K562 (cell line): ENCODE results near the gene UBE2E2. TPM values are rescaled to one million over a fixed set of nuclear protein-coding genes. Genes with fewer than 3 reads are reported as not detected.
A peak's percentile ranks its signal among the peaks of the same experiment; 100 is the strongest.

ENCODE experiments used
- ATAC-seq: fragments of 200-7000 bp; cut with Tn5 transposase; 3 replicates; pipeline ENCODE4 v1.9.1; 2020; ENCODE audit warnings: moderate library complexity
- BruUV-seq: library from RNA; stranded (reverse); fragments of 400-500 nt; replicated peaks from 2 replicates; lab custom pipeline; 2021; lab: Mats Ljungman, UMichigan
- CTCF ChIA-PET: fragments of 300-600 bp; formaldehyde crosslinking; extraction: SDS; loops from one replicate; lab custom pipeline; 2021; ENCODE audit warnings: low intra/inter-chr PET ratio; lab: Yijun Ruan, JAX
- POLR2A ChIA-PET: fragments of 300-600, 350-650 bp; sonication (Branson Sonifier 250); formaldehyde crosslinking; extraction: SDS; loops from one replicate; lab custom pipeline; 2021; ENCODE audit warnings: antibody characterized with exemption, inconsistent platforms; lab: Yijun Ruan, JAX
- DNase-seq, 4 experiments: peaks; one replicate each; pipeline versions ENCODE4 v3.0.0 to v3.0.0-alpha.2; 2011 to 2018; ENCODE audit warnings: low spot score in 3 of 4, mixed read lengths in 3 of 4; ENCODE audit errors: extremely low read depth in 1 of 4
- FAIRE-seq: peaks from 2 replicates; lab custom pipeline; 2011; peaks lifted over from hg19 to GRCh38; lab: Jason Lieb, UNC
- H2AFZ ChIP-seq: 2 replicates; pipeline ENCODE4 v1.6.0; 2011; ENCODE audit warnings: low read depth, low read length, control low read depth, inconsistent platforms
- H3K27ac ChIP-seq: fragments of 200-600 bp; 3 replicates; pipeline ENCODE4 v1.8.0; 2011; ENCODE audit warnings: low read depth, mild to moderate bottlenecking, control low read depth, inconsistent platforms, low read length, moderate library complexity, mixed read lengths; ENCODE audit errors: extremely low read depth
- H3K27me3 ChIP-seq, 2 experiments: fragments of 300-600 bp in 1 of 2; 2 replicates in 1 of 2; 3 replicates in 1 of 2; pipeline versions ENCODE4 v1.6.0 to v1.8.0; 2011; ENCODE audit warnings: inconsistent platforms in 2 of 2, low read length in 2 of 2, mild to moderate bottlenecking in 1 of 2, mixed read lengths in 1 of 2, moderate library complexity in 1 of 2; ENCODE audit not compliant: control insufficient read depth in 2 of 2, insufficient read depth in 2 of 2
- H3K36me3 ChIP-seq: fragments of 300-600 bp; 3 replicates; pipeline ENCODE4 v1.8.0; 2011; ENCODE audit warnings: mild to moderate bottlenecking, low read length, inconsistent platforms; ENCODE audit not compliant: control insufficient read depth, insufficient read depth
- H3K4me1 ChIP-seq, 2 experiments: fragments of 200-600 bp in 1 of 2; replicated peaks in 1 of 2; 2 replicates in 1 of 2; 3 replicates in 1 of 2; pipeline versions ENCODE4 v1.5.1 to v1.8.0; 2011; ENCODE audit warnings: inconsistent platforms in 2 of 2, low read length in 2 of 2, mild to moderate bottlenecking in 1 of 2, mixed read lengths in 1 of 2, moderate library complexity in 1 of 2; ENCODE audit not compliant: control insufficient read depth in 2 of 2, insufficient read depth in 2 of 2
- H3K4me2 ChIP-seq: 2 replicates; pipeline ENCODE4 v1.6.1; 2011; ENCODE audit warnings: low read length, control low read depth, inconsistent platforms, mixed read lengths; ENCODE audit not compliant: insufficient read depth
- H3K4me3 ChIP-seq: fragments of 200-600 bp; sonication (generic), shearing (Covaris generic); 2 replicates; pipeline ENCODE4 v1.5.1; 2016; ENCODE audit warnings: control low read depth, inconsistent platforms
- H3K79me2 ChIP-seq: fragments of 200-600 bp; 3 replicates; pipeline ENCODE4 v1.8.0; 2011; ENCODE audit warnings: low read length, inconsistent platforms; ENCODE audit not compliant: control insufficient read depth, insufficient read depth
- H3K9ac ChIP-seq, 2 experiments: 2 replicates each; pipeline versions ENCODE4 v1.6.0 to v1.6.1; 2011; ENCODE audit warnings: low read depth in 2 of 2, low read length in 2 of 2, control low read depth in 1 of 2, inconsistent platforms in 1 of 2, mild to moderate bottlenecking in 1 of 2, mixed read lengths in 1 of 2; ENCODE audit not compliant: insufficient read depth in 1 of 2
- H3K9me1 ChIP-seq: one replicate; pipeline ENCODE4 v1.6.0; 2011; ENCODE audit warnings: inconsistent platforms, mild to moderate bottlenecking, low read length, moderate library complexity; ENCODE audit not compliant: control insufficient read depth, insufficient read depth
- H3K9me3 ChIP-seq: replicated peaks from 2 replicates; pipeline ENCODE4 v1.5.1; 2011; ENCODE audit warnings: low read depth, low read length, inconsistent platforms; ENCODE audit not compliant: control insufficient read depth, insufficient read depth
- H4K20me1 ChIP-seq: replicated peaks from 2 replicates; pipeline ENCODE4 v1.6.1; 2011; ENCODE audit warnings: low read length, inconsistent platforms, mixed read lengths; ENCODE audit not compliant: control insufficient read depth, insufficient read depth
- ARID3B ChIP-seq: fragments of 250-450 bp; sonication (Bioruptor Pico); IDR thresholded peaks from 2 replicates; pipeline ENCODE4 v1.4.0; 2020; ENCODE audit warnings: borderline replicate concordance
- CREB1 ChIP-seq, 2 experiments: sonication (generic) in 1 of 2; formaldehyde crosslinking in 1 of 2; IDR thresholded peaks; 2 replicates each; pipeline versions ENCODE4 v1.6.1 to v1.8.0; 2012 to 2022; ENCODE audit warnings: inconsistent platforms in 1 of 2, mild to moderate bottlenecking in 1 of 2, missing genetic modification reagents in 1 of 2, moderate library complexity in 1 of 2
- HINFP ChIP-seq: fragments of 450-650 bp; conservative IDR thresholded peaks from 2 replicates; pipeline ENCODE4 v1.6.1; 2016; ENCODE audit warnings: missing genetic modification characterization, low read depth, mild to moderate bottlenecking, control low read depth, missing compliant biosample characterization
- HNRNPL ChIP-seq: fragments of 200-400 bp; formaldehyde crosslinking; IDR thresholded peaks from 2 replicates; pipeline ENCODE4 v1.6.1; 2017; ENCODE audit warnings: low read depth, mild to moderate bottlenecking, low read length
- NFIC ChIP-seq: fragments of 450-650 bp; IDR thresholded peaks from 2 replicates; pipeline ENCODE4 v1.6.1; 2017; ENCODE audit warnings: mild to moderate bottlenecking, inconsistent platforms
- NFIX ChIP-seq: fragments of 250-450 bp; sonication (Bioruptor Pico); IDR thresholded peaks from 2 replicates; pipeline ENCODE4 v1.4.0; 2020; ENCODE audit warnings: low read depth, mild to moderate bottlenecking, moderate library complexity
- SMARCC2 ChIP-seq: fragments of 450-650 bp; IDR thresholded peaks from 2 replicates; pipeline ENCODE4 v1.6.1; 2017; ENCODE audit warnings: antibody characterized with exemption, moderate library complexity, mild to moderate bottlenecking, low read depth
- SRF ChIP-seq, 2 experiments: fragments of 250-450, 450-650 bp in 1 of 2; sonication (Bioruptor Pico) in 1 of 2; sonication (generic) in 1 of 2; formaldehyde crosslinking; IDR thresholded peaks; 2 replicates each; pipeline versions ENCODE4 v1.5.0 to v1.5.1; 2020 to 2022; ENCODE audit warnings: mild to moderate bottlenecking in 1 of 2, missing genetic modification reagents in 1 of 2
- STAT5A ChIP-seq: IDR thresholded peaks from 2 replicates; pipeline ENCODE4 v1.6.1; 2012; ENCODE audit warnings: low read length, inconsistent platforms, borderline replicate concordance
- ZNF165 ChIP-seq: fragments of 250-450 bp; sonication (Bioruptor Pico); IDR thresholded peaks from 2 replicates; pipeline ENCODE4 v1.4.0; 2020; ENCODE audit warnings: borderline replicate concordance
- WGBS: fragments of 100-300 bp; shearing (Covaris generic); methylation state at CpG from one replicate; pipeline ENCODE4 v1.1.6; 2016; ENCODE audit warnings: low coverage, mixed read lengths; ENCODE audit not compliant: insufficient coverage; ENCODE audit errors: missing lambda C conversion rate; 5-methylcytosine and 5-hydroxymethylcytosine counted together
- in situ Hi-C: fragments of 300-500 bp; cut with MboI; formaldehyde crosslinking; loops from 4 replicates; pipeline ENCODE4 v1.15.0; 2018; ENCODE audit warnings: inconsistent platforms, mixed read lengths
- intact Hi-C: fragments of 100-400 bp; cut with micrococcal nuclease; formaldehyde crosslinking; loops from 2 replicates; pipeline ENCODE4 v1.14.2; 2022
- polyA plus RNA-seq, 8 experiments: library from polyadenylated mRNA; depleted of rRNA in 4 of 8; stranded (reverse) in 5 of 8; unstranded in 3 of 8; fragments of >200 nt; fragmentation: Nextera tagmentation in 2 of 8; fragmentation: Illumina TruSeq in 1 of 8; extraction: Ambion mirVana in 2 of 8; extraction: Trizol in 1 of 8; gene quantifications; 2 replicates each; pipeline versions ENCODE4 v1.2.1 to v1.2.3, GENCODE V29; 2011 to 2014; ENCODE audit warnings: inconsistent platforms in 1 of 8, missing spikeins in 1 of 8
- total RNA-seq, 7 experiments: library from RNA; depleted of rRNA in 6 of 7; stranded (reverse); fragments of >200 nt in 6 of 7; fragmentation: Illumina TruSeq in 2 of 7; extraction: Trizol in 2 of 7; gene quantifications; 2 replicates each; pipeline versions ENCODE4 v1.2.1 to v1.2.3, GENCODE V29; 2011 to 2021; ENCODE audit warnings: low replicate concordance in 1 of 7

UBE2E2 gene
- total and polyA plus RNA-seq, 9 of the 15 experiments (the other 6 are each of a cell fraction or from before 2014, with no cell fraction given): 0.22 to 5.1 (median 1.9) TPM

GRCh38 chr3:23587513-23587912 lies 384.4 kb downstream of the UBE2E2 start:
- no peak overlapping the region for H3K27ac ChIP-seq
- H3K79me2 ChIP-seq: no peaks in the 10 kb centered on the region
- no TSS peak for BruUV-seq
- ATAC-seq (no peak), FAIRE-seq (no peak), DNase-seq (no peak)
- H3K36me3 ChIP-seq: no peaks in the 10 kb centered on the region
- H4K20me1 ChIP-seq: no peaks in the 10 kb centered on the region
- 2% methylated on average over 3 of the region's 3 CpGs for WGBS
- H3K4me3 ChIP-seq: no peak overlapping the region
- no peaks in the 10 kb centered on the region for H3K9me3 ChIP-seq
- no peak overlapping the region for H3K4me2 ChIP-seq
- H3K27me3 ChIP-seq: no peaks in the 10 kb centered on the region
- ChIA-PET POLR2A (interaction anchor here (0.8 kb wide), 1 partner anchor 15 kb away, joined by 3 read pairs; no protein-coding TSS in a partner anchor), CTCF (no interaction called here)
- H2AFZ ChIP-seq: no peak overlapping the region
- in situ Hi-C loops: no loop called here
- intact Hi-C loops: no loop called here
- H3K9ac ChIP-seq: no peak overlapping the region
- H3K9me1 ChIP-seq: no peaks in the 10 kb centered on the region
- TF ChIP-seq STAT5A: no peak
- TF ChIP-seq NFIX (CRISPR knock-in tag): 0 out of 2 replicates have a peak, but pooled peaks have one; percentile 24
- no peak for TF ChIP-seq SRF (CRISPR knock-in tag; IDR thresholded peaks at IDR 0.05)
- TF ChIP-seq NFIC: peak; percentile 50; the same call in 1 of the 2 replicates
- no peak for TF ChIP-seq CREB1 (IDR thresholded peaks at IDR 0.05)
- no peak for TF ChIP-seq CREB1 (CRISPR knock-in tag; IDR thresholded peaks at IDR 0.05)
- no peaks in the 10 kb centered on the region for H3K4me1 ChIP-seq

- intact Hi-C loops: no loop called here
- no peak for TF ChIP-seq HINFP
- TF ChIP-seq SMARCC2: no peak
- TF ChIP-seq ZNF165: no peak
- no peak for TF ChIP-seq HNRNPL
- TF ChIP-seq ARID3B (CRISPR knock-in tag): no peak
These were observed 385.4 kb downstream of the UBE2E2 start for GRCh38 chr3:23588547-23588946.

More at GRCh38 chr3:23588547-23588946, 385.4 kb downstream of the UBE2E2 start:
- Histone ChIP-seq H3K9me1 (no peaks in the 10 kb centered on the region), H3K9me3 (no peaks in the 10 kb centered on the region), H3K9ac (no peak overlapping the region), H3K27me3 (no peaks in the 10 kb centered on the region), H3K4me2 (no peak overlapping the region), H3K79me2 (no peaks in the 10 kb centered on the region), H2AFZ (no peak overlapping the region), H3K36me3 (no peaks in the 10 kb centered on the region), H3K4me3 (no peak overlapping the region), H3K27ac (no peak overlapping the region), H3K4me1 (no peaks in the 10 kb centered on the region), H4K20me1 (no peaks in the 10 kb centered on the region)
- no peak for ATAC-seq
- POLR2A ChIA-PET: interaction anchor here (0.8 to 1.3 kb wide), 2 partner anchors 10 to 14 kb away, joined by 3 read pairs; no protein-coding TSS in a partner anchor
- in situ Hi-C loops: no loop called here
- no TSS peak for BruUV-seq
- CTCF ChIA-PET: no interaction called here
- 0% methylated on average over 3 of the region's 3 CpGs for WGBS
- DNase-seq: no peak
- no peak for FAIRE-seq
